WI38 (cell line): ENCODE data around the gene DAP.

Source experiments
- H3K4me3 ChIP-seq: 2 replicates; pipeline ENCODE4 v1.5.1; 2011; ENCODE audit warnings: low read depth, mild to moderate bottlenecking, control low read depth, low read length
- TF ChIP-seq, protein P1 (sequence below): IDR thresholded peaks from 2 replicates; pipeline ENCODE4 v1.5.1; 2012; ENCODE audit warnings: low read depth, mild to moderate bottlenecking, control low read depth, low read length

The DAP gene

DNA sequence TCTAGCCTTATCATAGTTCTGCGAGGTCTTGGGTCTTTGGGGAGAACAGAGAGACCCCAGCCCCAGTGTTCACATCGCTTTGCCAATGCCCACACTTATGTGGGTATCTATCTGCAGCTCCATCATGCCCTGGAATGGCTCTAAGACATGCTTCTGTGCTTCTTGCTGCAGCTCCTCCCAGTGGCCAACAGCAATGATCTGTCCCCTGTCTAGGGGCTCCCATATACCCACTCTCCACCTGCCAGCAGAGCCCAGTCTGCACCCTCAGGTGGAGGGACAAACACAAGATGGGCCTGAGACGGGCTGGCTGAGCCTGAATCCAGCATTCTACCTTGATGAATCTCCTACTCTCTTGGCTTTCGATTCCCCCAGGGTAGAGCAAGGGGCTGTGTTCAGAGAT is 14.6 kb upstream of the DAP start:
- no peak overlapping the region for H3K4me3 ChIP-seq
- TF ChIP-seq, protein P1, sequence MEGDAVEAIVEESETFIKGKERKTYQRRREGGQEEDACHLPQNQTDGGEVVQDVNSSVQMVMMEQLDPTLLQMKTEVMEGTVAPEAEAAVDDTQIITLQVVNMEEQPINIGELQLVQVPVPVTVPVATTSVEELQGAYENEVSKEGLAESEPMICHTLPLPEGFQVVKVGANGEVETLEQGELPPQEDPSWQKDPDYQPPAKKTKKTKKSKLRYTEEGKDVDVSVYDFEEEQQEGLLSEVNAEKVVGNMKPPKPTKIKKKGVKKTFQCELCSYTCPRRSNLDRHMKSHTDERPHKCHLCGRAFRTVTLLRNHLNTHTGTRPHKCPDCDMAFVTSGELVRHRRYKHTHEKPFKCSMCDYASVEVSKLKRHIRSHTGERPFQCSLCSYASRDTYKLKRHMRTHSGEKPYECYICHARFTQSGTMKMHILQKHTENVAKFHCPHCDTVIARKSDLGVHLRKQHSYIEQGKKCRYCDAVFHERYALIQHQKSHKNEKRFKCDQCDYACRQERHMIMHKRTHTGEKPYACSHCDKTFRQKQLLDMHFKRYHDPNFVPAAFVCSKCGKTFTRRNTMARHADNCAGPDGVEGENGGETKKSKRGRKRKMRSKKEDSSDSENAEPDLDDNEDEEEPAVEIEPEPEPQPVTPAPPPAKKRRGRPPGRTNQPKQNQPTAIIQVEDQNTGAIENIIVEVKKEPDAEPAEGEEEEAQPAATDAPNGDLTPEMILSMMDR = no peak

DNA sequence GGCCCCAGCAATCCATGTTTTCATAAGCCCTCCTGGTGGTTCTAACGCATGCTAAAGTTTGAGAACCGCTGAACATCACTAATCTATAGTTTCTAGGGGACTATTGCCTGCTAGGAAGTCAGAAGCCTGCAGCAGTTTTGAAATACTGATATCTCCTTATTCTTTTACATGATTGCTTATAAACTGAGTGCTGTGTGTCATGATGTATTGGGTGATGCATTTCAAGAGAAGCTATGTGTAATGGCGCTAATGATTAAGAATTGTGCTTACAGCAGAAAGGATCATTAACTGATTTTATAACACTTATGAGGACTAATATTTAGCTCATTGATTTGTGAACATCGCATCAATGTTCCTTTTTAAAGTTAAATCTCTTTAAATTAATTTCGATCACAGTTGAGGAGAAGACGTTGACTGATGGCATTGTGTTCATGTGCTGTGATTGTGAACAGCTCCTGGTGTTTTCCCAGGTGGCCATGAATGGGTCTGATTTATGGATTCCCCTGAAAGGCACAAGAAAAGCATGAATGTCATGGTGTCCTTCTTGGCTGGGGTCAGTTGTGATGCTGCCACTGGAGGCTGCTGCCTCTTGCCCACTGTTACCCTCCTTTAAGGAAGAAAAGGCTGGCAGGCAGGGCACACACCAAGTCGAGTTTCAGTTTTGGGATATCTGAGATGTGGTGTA is 12.0 kb upstream of the DAP start:
- TF ChIP-seq, protein P1 = no peak
- no peak overlapping the region for H3K4me3 ChIP-seq

DNA sequence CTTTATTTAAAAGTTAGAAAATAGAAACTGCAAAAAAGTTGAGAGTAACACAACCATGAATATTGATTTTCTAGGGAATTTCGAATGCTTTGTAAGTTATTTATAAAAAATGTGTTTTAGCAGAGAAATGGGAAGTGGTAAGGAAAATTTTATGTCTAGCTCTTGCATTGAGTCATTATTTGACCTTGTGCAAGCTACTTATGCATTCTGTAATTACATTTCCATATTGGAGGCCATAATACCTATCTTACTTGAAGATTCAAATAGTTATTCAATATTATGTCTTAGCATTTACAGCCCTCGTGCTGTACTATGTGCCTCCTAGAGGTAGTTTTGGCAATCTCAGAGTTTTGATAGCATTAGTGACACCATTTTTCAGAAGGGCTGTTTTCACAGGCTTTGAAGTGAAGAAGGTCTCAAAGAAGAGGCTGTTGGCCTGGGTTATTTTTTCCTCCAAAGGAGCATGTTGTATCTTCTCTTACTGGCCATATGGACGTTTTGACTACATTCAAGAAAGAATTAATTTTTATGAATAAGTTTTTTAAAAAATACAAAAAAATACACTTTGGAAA is 7.4 kb upstream of the DAP start:
- no peak overlapping the region for H3K4me3 ChIP-seq
- TF ChIP-seq, protein P1 = no peak

DNA sequence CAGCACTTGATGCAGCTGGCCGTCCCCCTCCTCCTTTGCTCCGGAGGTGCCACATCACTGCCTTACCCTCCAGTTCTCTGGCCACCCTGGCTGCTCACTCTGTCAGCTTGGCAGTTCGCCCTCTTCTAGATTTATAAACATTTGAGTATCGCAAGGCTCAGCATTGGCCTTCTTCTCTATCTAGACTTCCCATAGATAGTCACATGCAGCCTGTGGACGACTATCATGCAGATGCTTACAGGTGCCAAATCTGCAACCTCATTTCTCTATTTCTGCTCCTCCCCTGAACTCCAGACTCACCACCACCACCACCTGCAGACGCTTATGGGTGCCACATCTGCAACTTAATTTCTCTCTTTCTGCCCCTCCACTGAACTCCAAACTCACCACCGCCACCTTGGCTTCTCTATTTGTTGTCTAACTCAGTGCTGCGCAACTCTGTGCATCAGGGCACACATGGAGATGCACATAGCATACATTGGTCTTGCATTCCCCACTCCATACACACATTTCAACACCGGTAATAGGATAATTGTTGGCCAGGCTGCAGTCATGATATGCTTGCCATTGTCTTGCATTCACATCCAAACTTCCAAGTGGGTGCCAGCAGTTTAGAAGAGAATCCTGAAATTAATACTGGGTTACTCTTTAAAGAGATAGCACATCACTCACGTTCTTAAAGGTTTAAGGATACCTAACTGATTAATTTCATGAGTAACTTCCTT is 1.9 kb upstream of the DAP start:
- TF ChIP-seq, protein P1 = no peak
- H3K4me3 ChIP-seq = no peak overlapping the region

DNA sequence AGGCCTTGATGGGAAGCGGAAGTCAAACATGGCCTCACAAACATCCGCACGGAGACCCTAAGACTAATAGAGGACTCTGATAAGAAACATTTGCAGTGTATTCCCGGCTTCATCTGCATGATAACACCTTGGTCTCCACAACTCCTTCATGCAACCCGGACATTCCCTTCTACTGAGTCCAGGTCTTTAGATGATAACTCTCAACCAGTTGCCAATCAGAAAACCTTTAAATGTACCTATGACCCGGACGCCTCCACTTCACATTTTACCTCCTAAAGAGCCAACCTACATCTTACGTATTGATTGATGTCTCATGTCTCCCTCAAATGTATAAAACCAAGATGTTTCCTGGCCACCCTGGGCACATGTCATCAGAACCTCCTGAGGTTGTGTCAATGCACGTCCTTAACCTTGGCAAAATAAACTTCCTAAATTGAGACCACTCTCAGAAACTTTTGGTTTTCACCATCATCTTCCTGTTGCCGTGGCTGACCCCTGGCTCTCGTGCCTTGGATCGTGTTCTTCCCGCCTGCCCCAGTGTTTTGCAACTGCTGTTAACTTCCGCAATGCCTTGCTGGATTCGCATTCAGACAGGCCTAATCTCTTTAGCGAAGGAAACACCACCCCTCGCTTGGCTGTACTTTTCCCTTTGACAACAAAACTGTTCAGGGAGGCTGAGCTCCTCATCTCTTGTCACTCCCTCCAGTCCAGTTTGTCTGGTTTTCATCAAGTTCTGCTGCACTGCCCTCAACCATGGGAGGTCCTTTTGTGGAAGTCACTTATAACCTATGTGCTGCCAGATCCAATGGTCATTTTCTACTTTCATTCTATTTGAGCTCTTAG is 1.1 kb upstream of the DAP start:
- H3K4me3 ChIP-seq = peak overlapping the region; percentile 49
- TF ChIP-seq, protein P1 = no peak

- H3K4me3 ChIP-seq = peak overlapping the region; percentile 86
- TF ChIP-seq, protein P1 = no peak
These were observed 181 bp downstream of the DAP start for GRCh38 chr5:10760921-10761184.
